ENCODE data around the gene SSC5D. TPM values are rescaled to one million over a fixed set of nuclear protein-coding genes. Genes with fewer than 3 reads are reported as not detected.
"Not testable (repeated sequence)": the region's sequence is repeated elsewhere in the genome, so short reads cannot be mapped to it uniquely, and the experiment has no call there.

The SSC5D gene
- total RNA-seq, 1 donor = 0.27 TPM

DNA sequence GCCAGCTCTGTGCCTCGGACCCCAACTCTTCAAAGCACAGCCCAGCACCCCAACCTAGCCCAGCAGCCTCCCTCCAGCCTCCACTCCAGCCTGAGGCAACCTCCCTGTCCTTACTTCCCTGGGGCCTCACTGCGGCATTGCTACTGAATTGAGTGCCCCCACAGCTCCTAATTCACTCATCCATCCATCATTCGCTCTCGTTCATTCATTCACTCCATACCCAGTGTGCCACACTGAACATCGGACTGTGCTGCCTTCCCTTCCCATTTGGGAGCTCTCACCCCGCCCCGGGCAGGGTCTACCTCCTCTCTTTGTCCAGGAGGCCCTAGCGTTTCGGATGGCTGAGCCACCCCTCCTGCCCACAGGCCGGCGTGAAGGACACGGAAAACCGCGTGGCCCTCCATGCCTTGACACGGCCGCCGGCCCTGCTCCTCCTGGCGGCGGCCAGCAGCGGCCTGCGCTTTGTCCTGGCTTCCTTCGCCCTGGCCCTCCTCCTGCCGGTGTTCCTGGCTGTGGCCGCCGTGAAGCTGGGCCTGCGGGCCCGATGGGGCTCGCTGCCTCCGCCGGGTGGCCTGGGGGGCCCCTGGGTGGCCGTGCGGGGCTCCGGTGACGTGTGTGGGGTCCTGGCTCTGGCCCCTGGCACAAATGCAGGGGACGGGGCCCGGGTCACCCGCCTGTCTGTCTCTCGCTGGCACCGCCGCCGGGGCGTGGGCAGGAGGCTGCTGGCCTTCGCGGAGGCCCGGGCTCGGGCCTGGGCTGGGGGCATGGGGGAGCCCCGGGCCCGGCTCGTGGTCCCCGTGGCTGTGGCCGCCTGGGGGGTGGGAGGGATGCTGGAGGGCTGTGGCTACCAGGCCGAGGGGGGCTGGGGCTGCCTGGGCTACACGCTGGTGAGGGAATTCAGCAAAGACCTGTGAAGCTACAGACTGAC, 1.9 kb upstream of the SSC5D start:
- DNase-seq (ENCODE audit: low read depth in 2 of 3, low spot score in 2 of 3) = no peak

DNA sequence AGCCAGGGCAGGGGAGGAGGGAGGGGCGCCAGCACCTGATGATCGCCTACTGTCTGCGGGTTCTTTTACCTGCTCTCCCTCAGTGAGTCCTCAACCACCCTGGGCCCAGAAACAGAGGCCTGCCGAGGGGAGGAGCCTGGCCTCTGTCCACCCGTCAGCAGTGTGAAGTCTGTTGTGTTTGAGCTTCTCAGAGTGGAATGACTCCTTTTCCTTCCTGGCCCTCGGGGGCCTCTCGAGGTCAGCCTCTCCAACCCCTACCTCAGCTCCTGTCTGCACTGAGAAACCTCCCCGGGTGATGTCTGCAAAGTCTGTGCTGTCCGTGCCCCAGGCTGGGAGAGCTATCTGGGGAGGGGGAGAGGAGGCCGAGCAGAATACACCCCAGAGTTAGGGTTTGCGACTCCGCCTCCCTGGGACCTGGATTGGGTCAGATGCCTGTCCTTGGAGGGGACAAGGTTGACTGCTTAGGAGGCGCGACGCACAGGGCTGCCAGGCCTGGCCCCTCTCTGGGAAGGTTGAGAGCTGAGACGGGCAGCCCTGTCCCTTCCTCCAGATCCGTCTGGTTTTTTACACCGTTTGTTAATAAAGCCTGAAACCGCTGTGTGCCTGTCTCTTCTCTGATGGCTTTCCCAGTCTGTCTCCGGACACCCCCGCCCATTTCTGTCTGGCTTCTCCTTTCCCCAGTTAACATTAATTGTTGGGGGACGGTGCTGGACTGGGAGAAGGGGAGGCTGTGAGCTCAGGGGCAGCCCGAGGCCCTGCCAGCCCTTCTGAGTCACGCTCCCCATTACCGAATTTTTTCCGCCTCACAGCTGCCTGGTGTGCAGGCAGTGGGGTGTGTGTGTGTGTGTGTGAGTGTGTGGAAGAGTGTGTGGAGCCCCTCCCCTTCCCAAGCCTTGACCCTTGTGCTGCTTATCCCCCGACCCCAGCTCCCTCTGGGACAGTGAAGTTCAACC, 989 bp upstream of the SSC5D start:
- DNase-seq (ENCODE audit: low read depth in 2 of 3, low spot score in 2 of 3) = no peak

DNA sequence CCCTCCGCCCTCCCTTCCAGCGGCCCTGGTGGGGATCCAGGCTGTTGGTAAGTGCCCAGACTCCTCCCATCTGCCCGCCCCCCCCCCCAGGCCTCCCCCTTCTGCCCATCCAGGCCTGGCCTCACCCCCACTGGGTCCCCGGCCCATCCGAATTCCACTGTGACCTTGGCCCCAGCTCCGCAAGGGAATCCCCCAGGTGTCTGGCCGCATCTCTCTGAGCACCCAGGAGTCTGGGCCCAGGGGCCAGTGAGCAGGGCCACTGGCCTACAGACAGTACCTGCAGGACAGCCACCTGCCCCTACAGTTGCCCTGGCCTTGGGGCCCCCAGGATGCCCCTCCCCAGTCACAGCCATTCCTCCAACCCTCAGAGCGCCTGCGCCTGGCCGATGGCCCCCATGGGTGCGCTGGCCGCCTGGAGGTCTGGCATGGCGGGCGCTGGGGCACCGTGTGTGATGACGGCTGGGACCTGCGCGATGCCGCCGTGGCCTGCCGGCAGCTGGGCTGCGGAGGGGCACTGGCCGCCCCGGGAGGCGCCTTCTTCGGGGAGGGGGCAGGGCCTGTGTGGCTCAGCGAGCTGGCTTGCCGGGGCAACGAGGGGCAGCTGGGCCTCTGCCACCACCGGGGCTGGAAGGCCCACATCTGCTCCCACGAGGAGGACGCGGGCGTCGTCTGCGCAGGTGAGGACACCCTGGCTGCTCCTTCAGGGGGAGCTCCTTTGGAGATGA, 912 bp downstream of the SSC5D start:
- no peak for DNase-seq (ENCODE audit: low read depth in 2 of 3, low spot score in 2 of 3)

DNA sequence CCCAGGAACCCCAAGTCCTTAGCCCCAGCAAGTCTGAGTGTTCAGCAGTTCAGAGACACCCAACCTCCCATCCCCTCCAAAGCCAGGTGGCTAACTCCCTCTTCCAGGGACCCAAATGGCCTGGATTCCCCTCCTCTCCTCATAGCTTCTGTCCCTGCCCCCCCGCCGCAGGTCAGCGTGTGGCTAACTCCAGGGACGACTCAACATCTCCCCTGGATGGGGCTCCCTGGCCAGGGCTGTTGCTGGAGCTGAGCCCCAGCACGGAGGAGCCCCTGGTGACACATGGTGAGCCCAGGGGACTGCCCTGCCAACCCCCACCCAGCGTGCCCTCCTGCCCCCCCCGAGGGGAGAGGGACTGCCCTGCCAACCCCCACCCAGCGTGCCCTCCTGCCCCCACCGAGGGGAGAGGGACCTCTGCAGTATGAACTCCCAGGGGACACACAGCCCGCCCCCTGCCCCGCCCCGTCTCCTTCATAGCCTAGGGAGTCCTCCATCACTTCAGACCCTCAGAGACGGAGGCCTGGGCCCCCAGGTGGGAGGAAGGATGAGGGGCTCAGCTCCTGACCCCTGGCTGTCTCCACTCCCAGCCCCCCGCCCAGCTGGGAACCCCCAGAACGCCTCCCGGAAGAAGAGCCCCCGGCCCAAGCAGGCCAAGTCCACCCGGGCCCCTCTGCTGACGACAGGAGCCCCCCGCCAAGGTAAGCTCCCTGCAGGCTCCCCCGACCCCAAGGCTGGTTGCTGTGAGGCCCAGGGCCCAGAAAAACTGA, 1.7 kb downstream of the SSC5D start:
- no peak for DNase-seq (ENCODE audit: low read depth in 2 of 3, low spot score in 2 of 3)

DNA sequence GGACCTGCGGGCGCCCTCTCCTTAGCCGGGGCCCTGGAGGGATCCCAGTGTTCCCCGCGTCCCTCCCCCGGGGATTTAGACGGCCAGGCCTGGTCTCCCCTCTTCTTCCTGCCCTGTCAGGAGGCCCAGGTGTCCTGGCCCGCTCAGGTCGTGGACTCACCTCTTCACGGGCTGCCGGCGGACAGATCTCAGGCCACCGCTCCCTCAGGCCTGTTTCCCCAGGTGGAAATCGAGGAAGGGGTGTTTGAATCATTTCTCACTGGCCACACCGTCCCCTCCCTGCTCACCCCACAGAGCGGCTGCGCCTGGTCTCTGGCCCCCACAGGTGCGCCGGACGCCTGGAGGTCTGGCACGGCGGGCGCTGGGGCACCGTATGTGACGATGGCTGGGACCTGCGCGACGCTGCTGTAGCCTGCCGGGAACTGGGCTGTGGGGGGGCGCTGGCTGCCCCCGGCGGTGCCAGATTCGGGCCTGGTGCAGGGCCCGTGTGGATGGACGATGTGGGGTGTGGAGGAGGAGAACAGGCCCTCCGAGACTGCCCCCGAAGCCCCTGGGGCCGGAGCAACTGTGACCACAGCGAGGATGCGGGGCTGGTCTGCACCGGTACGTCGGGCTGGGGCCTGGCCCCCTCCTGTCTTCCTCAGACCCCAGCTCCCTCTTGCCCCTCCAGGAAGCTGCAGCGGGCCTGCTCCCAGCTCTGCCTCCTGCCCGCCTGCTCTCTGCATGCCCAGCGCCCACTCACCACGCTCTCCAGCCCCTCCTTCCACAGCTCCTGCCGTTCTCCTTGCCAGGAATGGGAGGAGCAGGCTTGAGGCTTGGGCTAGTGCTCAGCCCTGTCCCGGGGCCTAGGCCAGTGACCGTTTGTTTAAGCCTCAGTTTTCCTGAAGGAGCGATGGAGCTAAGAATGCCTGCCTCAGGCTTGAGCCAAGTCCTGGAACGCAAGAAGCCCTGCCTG, 2.5 kb downstream of the SSC5D start:
- no peak for DNase-seq (ENCODE audit: low read depth in 2 of 3, low spot score in 2 of 3)

DNA sequence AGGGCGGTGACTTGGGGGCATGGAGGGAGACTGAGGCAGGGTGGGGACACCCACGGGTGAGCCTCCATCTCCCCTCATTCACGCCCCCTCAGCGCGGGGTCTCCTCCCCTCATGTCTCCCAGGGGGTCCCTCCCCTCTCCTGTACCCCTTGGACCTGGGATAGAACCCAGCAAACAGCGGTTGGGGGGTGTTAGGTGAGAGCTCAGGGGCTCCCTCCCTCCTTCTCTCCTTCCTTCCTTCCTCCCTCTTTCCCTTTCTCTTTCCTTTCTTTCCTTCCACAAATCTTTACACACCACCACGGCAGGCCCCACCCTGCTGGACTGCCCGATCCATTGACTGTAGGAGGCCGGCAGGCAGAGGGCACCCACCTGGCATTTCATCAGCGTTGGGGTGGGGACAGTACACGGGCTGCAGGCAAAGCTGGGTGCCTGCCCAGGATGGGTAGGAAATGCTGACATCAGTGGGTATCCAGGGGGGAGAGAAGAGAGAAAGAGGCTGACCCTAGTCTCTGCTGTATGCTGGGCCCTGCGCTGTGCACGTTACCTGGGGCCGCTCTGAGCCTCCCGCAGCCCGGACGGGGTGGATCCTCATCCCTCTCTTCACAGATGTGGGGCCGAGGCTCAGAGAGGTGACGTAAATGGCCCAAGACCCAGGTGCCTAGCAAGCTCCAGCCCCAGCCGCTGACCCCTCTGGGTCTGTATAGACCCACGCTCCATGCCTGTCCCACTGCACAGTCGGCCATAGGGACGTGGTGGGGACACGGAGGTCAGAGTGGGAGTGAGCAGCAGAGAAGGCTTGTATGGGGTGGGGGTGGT, 3.5 kb downstream of the SSC5D start:
- no peak for DNase-seq (ENCODE audit: low read depth in 2 of 3, low spot score in 2 of 3)

DNA sequence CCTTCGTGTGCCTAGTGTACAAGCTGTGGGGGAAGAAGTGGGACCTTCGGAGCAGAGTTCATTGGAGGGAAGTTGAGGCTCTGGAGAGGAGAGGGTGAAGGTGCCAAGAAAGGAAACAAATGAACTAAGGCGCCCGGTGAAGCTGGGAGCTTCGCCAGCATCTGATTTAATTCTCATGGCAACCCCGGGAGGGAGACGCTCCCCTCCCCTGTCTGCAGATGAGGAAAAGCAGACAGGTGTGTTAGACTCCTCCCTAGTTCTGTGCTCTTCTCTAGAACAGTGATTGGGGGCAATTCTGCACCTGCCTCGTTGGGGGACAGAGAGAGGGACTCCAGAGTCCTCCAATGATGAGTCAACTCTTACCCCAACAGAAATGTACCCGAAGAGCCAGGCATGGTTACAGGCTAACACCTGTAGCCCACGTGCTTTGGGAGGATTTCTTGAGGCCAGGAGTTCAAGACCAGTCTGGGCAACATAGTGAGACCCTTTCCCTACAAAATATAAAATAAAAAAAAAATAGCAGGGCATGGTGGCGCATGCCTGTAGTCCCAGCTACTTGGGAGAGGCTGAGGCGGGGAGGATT, 4.2 kb downstream of the SSC5D start:
- DNase-seq (ENCODE audit: low read depth in 2 of 3, low spot score in 2 of 3) = no peak

DNA sequence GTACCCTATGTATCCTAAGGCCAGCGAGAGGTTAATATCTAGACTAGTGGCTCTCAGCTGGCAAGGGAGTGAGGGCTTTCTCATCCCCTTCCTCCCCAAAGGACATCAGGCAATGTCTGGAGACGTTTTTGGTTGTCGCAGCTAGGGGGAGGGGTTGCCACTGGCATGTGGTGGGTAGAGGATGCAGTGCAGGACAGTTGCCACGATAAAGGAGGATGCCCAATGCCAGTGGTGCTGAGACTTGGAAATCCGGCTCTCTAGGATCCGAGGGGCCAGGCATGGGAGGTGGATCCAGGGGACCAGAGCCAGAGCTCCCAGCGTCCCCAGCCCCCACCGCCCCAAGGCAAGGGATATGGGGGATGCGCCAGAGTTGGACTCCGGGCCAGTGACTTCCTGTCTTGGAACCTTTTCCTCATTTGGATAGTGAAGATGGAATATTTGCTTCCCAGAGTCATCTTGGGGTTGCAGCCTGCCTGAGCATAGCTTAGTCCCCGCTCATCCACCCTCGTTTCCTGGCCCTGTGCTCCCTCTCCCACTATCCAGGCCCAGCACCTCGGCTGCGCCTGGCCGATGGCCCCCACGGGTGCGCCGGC, 4.9 kb downstream of the SSC5D start:
- DNase-seq (ENCODE audit: low read depth in 2 of 3, low spot score in 2 of 3) = no peak

DNA sequence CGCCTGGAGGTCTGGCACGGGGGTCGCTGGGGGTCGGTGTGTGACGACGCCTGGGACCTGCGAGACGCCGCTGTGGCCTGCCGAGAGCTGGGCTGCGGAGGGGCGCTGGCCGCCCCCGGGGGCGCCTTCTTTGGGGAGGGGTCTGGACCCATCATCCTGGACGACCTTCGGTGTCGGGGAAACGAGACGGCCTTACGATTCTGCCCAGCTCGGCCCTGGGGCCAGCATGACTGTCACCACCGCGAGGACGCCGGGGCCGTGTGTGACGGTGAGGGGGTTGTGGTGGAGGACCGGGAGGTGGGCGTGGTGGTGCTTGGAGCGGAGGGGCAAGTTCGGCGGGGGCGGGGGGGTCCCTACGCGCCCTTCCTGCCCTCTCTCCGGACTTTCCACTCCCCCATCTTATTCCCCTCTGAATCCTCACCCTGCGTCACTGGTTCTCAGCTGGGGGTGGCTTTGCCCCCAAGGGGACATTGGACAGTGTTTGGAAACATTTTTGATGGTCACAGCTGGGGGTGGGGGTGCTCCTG, 5.5 kb downstream of the SSC5D start:
- no peak for DNase-seq (ENCODE audit: low read depth in 2 of 3, low spot score in 2 of 3)

DNA sequence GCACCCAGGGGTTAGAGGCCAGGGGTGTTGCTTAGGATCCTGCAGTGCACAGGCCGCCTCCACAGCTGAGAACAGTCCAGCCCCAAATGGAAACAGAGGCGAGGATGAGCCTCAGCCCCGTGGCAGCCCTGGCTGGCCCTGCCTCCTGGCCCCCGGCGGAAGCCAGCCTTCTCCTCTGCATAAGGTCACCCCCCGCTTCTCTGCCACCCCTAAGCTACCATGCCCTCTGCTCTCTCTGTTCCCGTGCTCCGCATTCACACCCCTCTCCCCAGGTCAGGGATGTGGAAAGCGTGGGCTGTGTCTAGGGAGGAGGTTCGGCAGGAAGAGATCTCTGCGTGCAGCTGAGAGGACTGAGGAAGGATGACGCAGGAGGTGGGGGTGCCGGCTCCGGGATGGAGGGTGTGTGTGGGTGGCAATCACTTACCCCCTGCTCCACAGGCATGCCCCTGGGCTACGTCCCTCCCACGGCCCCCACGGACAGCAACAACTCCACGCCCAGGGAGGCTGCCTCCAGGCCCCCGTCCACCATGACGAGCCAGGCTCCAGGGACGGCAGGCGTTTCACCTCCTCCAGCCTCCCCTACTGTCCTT, 6.0 kb downstream of the SSC5D start:
- no peak for DNase-seq (ENCODE audit: low read depth in 2 of 3, low spot score in 2 of 3)

DNA sequence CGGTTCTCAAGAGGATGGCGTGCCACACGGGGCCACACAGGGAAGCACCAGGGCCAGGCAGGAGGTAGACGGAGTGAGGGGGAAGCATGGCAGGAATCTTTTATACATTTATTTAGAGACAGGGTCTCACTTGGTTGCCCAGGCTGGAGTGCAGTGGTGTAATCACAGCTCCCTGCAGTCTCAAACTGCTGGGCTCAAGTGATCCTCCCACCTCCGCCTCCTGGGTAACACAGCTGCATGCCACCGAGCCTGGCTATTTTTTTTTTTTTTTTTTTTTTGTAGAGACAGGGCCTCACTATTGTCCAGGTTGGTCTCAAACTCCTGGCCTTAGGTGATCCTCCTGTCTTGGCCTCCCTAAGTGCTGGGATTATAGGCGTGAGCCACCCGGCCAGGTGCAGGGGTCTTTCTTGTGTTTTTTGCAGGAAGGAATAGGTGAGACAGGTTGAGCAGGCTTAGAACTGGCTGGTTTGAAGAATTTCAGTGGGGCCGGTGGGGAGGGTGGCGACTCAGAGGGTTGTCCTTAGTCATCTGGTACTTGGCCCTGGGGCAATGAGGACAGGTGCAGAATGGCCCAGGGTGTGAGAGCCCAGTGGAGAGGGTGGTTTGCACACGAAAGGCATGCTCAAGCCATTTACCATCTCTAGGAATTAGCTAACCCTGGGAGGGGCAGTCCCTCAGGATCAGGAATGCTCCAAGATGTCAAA, 7.6 kb downstream of the SSC5D start:
- DNase-seq (ENCODE audit: low read depth in 2 of 3, low spot score in 2 of 3) = no peak

DNA sequence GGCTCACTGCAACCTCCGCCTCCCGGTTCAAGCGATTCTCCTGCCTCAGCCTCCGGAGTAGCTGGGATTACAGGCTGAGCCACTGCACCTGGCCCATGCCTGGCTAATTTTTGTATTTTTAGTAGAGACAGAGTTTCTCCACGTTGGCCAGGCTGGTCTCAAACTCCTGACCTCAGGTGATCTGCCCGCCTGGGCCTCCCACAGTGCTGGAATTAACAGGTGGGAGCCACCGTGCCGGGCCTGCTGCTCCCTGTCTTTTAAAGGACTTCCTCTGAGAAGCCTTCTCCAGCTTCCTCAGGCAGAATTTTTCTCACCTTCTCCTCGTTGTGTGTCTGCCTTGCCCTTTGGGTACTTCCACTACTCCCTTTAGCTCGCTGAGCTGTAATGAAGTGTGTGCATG, 8.6 kb downstream of the SSC5D start:
- DNase-seq (ENCODE audit: low read depth in 2 of 3, low spot score in 2 of 3) = not testable (repeated sequence)

DNA sequence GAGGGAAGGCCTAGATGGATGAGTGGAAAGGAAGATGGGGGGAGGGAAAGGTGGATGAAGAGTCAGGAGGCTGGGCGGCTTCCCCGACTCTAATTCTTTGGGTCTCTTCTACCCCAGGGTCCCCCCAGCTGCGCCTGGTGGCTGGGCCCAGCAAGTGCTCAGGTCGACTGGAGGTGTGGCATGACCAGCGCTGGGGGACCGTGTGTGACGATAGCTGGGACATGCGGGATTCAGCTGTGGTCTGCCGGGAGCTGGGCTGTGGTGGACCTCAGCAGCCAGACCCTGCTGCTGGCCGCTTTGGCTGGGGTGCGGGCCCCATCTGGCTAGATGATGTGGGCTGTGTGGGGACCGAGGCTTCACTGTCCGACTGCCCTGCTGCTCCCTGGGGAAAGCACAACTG, 9.5 kb downstream of the SSC5D start:
- DNase-seq (ENCODE audit: low read depth in 2 of 3, low spot score in 2 of 3) = no peak

DNA sequence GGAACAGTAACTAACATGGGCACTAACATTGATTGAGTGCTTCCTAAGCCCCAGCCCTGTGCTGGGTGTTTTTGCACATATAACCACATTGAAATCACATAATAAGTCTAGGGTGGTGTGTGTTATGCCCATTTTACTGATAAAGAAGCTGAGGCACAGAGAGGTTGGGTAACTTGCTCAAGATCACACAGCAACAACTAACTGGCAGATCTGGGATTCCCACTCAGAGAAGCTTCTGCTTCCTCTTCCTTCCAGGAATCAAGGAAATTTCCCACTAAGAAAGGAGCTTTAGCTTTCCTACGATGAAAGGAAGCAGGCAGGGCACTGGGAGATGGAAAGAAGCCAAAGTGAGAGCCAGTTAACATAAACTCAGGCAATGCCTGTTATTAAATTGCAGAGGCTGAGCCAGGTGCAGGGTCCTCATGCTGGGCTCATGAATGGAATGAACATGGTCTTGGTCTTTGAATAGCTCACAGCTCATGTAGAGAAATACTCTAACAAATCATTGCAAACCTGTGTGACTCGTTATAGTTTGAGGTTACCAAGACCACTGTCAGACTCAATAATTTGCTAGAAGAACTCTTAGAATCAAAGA, 10.1 kb downstream of the SSC5D start:
- no peak for DNase-seq (ENCODE audit: low read depth in 2 of 3, low spot score in 2 of 3)

DNA sequence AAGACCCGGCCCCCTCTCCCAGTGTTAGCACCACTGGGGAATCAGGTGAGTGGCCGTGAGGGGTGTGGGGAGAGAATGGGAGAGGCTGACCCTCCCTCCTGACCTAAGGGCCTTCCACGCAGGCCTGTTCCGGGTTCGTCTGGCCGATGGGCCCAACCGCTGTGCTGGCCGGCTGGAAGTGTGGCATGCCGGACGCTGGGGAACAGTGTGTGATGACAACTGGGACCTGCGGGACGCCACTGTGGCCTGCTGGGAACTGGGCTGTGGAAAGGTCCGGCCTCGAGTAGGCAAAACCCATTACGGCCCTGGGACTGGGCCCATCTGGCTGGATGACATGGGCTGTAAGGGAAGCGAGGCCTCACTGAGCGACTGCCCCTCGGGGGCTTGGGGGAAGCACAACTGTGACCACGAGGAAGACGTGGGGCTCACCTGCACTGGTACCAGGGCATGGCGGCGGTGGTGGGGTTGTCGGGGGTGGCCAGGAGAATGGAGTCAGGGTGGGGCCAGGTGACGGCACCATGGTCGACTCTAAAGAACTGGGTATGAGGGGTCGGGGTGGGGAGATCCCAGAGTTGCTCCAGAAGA, 12.2 kb downstream of the SSC5D start:
- DNase-seq (ENCODE audit: low read depth in 2 of 3, low spot score in 2 of 3) = no peak

All from hematopoietic multipotent progenitor cell (in vitro differentiated cells).